NCI-H82 (cell line): ENCODE results near the gene CFAP299.
"Not testable (repeated sequence)": the region's sequence is repeated elsewhere in the genome, so short reads cannot be mapped to it uniquely, and the experiment has no call there.

Experiments used
- DNase-seq: peaks from one replicate; lab custom pipeline; 2025; lab: John Stamatoyannopoulos, UW

Gene CFAP299

DNA sequence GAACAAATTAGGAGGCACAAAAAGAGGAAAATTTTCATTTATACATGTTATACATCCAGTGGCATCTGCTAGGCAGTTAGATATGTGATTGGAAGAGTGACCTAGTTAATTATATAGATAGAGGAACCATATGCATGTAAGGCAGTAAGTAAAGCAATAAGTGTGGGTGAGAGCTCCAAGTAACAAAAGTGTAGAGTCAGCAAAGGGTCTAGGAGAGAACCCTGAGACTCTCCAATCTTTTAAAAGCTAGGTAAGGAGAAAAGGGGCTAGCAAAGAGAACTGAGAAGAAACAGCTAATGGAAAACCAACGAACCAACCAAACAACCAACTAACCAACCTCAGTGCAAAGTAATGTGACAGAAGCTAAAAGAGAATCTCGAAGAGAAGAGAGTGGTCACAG is 3.8 kb upstream of the CFAP299 start:
- DNase-seq: no peak

DNA sequence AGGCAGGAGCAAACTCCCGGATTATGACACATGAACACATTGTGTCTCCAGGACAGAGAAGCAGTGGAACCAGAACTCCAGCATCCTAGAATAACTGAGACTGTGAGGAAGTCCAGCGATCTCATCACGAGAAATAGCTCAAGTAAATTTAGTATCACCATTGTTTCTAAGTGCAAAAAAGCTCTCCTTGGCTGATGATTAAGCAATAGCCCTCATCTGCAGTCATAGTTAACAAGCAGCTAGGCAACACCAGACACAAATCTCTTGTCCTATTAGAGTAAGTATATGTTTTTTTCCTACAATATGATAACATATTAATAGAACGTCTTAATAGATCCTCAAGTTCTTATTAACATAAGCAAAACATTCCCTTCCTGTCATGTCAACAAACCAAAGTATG is 2.4 kb upstream of the CFAP299 start:
- no peak for DNase-seq

DNA sequence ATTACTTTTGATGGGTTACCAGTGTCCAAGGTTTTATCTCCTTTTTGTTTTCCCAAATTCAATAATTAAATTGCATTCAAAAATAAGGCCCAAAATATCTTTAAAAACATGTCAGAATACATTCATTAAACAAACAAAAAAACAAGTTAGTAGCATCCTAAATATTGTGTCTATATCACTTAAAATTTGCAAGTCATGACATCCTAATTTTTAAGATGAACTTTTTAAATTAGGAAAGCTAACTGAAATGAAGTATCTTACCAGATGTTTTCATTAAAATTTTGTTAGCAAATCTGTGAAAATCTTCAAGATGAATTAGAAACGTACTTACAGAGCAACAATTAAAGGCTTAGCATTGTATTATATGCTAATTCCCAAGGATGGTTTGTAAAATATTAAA is 962 bp upstream of the CFAP299 start:
- DNase-seq: no peak

DNA sequence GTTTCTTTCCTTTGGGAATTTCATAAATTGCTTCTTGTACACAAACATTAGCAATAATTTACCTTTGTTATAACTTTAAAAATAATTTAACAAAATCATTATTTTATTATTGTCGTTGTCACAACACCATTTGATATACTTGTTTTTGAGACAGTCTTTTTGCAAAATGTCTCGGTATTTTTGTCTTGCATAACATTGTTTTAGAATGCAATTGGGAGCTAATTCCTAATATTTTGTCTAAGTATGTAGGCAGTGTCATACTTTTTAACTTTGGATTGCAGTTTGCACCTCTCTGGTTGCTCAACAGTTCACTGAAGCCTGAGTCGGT is 340 bp upstream of the CFAP299 start:
- DNase-seq: no peak

DNA sequence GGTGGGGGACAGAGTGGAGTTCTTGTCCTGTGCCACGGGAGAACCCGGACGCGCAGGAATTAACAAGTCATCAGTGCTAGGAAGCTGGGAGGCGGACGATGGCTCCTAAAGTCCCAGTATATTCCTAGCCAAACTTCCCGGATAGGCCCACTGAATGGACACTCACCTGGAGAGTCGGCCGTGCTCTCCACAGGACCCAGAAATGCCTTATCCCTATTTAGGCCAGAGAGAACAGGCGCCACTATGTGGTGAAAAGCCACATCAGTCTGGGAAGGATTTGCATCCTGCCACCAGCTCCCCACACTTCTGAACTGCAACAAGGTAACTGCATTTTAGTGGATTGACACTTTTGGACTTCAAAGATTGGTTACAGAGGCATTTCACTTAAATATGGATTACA is 1.1 kb downstream of the CFAP299 start:
- DNase-seq: peak; percentile 59

DNA sequence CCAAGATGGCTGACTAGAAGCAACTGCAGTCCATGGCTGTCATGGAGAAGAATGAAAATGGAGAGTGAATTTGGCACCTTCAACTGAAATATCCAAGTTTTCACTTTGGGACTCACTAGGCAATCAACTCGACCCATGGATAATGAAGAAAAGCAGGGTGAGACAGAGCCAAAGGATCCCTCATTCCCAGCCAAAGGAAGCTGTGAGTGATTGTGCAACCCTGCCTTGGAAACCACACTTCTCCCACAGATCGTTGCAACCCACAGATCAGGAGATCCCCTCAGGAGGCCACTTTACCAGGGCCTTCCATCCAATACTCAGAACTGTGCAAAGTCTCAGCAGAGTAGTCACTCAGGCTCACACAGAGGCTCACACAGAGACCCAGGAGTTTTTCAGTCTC is 4.5 kb downstream of the CFAP299 start:
- no peak for DNase-seq

DNA sequence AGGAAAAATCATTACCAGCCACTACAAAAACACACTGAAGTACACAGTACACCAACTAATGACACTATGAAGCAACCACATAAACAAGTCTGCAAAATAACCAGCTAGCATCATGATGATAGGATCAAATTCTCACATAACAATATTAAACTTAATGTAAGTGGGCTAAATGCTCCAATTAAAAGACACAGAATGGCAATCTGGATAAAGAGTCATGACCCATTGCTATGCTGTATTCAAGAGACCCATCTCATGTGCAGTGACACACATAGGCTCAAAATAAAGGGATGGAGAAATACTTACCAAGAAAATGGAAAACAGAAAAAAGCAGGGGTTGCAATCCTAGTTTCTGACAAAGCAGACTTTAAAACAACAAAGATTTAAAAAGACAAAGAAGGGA is 7.2 kb downstream of the CFAP299 start:
- not testable (repeated sequence) for DNase-seq

DNA sequence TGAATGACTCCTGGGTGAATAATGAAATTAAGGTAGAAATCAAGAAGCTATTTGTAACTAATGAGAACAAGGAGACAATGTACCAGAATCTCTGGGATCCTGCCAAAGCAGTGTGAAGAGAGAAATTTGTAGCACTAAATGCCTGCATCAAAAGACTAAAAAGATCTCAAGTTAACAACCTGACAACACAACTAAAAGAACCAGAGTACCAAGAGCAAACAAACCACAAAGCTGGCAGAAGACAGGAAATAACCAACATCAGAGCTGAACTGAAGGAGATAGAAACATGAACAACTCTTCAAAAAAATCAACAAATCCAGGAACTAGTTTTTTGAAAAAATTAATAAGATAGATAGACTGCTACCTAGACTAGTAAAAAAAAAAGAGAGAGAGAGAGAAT is 8.4 kb downstream of the CFAP299 start:
- no peak for DNase-seq

DNA sequence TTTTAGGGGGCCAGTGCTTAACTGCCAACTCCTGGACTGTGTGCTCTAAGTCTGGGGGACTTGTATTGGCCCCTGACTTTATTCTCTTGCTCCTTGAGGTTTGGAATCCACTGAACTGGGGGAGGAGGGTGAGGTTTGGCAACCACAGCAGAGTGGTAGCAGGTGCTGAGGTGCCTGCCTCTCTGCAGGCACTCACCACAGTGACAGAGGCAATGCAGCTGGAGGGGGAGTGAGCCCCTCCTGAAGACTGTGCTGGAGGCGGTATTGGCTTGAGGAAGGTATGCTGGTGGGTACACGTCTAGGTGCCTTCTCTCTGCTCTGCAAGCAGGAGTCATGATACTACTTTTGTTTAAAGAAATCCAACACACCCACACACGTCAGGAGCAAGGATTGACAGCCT is 24.6 kb downstream of the CFAP299 start:
- DNase-seq: no peak

DNA sequence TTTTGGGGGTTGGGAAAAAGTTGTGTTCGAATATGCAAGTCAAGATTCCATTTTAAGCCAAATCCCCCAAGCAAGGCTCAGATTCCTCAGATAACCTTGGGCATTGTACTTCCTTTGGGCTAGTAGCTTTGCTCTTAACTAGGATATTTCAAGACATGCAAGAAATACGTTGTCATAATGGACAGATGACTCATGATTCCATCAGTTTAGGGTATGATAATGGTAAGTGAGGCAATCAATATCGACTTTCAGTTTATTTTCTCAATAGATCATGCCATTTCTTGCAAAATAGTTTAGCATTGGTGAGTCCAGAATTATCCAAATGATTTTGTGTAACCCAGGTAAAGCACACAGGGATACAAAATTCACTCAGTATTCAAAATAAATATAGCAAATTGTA is 25.4 kb downstream of the CFAP299 start:
- DNase-seq: no peak

DNA sequence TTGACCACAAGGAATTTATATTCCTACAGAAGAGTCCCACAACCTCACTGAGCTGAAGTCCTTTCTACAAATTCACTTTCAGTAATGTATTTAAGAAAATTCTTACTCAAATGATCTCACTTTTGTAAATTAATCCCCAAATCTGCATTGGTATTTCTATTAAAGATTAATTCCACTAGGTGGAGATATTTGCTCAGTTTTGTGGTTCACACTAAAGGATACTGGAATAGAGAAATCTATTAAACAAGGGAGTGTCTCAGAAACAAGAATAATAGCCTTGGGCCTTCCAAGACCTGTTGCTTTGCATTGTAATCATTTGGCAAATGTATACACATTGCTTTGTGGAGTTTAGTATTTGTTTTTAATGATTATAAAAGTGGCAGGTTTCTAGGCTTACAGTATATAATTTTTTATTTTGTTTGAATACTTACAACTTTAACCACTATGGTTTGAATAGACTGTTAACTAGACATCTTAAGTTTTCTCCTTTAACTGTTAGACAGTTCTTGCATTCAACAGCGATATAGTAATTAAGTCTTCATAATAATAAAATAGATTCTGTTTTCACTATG is 25.9 kb downstream of the CFAP299 start:
- peak; percentile 48 for DNase-seq

DNA sequence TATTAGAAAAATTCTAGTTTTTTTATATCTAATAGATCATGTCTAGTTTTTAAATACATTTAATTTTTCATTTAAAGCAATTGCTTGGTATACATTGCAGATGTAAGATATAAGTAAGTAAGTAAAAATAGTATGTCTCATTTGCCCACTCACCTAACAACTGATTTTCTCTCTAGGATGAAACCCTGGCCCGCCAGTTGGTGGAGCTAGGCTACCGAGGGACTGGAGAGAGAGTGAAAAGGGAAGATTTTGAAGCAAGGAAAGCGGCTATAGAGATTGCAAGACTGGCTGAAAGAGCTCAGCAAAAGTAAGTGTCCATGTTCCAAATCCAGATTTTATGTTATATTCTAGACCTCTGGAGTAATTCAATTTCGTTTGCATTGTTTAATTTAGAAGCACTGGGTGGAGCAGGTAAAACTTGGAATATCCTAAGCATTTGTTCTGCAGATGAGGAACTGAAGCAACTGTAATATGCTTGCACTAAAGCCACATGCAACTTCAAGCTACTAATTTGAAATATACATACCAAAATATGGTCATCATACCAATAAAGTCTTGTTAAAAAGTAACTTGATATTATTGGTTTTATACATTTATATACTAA is 27.1 kb downstream of the CFAP299 start:
- DNase-seq: peak; percentile 62

DNA sequence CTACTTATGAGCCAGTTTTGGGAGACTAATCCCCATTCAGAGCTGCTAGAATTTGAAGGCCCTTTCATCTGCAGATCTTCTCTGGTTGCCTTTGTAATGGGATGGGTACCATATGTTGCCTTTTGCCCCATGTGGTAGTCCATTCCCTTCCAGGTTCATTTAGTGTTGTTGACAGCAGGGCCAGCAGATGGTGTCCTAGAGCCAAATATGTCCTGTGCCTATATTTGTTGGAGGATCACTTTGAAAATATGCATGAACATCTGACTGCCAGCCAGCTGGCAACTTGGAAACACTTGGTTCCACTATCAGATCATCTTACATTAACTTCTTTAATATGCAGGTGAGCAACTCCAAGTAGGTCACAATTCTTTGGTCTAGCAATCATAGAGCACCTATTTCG is 30.4 kb downstream of the CFAP299 start:
- peak; percentile 77 for DNase-seq

DNA sequence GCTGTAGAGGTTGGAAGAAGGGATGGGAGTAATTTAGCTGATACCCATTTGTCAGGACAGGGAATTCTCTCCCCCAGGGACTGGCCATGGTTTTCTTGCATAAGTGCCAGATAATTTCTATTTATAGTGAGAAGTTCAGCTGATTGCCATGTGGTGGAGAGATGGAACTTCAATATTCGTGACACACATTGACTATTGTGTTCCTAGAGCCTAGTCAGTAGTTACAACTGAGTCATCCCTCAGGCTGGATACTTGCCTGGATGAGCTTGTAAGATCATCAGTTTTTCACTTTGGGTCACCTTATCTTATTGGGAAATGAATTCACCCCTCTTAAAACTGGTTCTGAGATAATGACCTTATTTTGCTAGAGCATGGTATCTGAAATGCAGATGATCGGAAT is 32.2 kb downstream of the CFAP299 start:
- no peak for DNase-seq

DNA sequence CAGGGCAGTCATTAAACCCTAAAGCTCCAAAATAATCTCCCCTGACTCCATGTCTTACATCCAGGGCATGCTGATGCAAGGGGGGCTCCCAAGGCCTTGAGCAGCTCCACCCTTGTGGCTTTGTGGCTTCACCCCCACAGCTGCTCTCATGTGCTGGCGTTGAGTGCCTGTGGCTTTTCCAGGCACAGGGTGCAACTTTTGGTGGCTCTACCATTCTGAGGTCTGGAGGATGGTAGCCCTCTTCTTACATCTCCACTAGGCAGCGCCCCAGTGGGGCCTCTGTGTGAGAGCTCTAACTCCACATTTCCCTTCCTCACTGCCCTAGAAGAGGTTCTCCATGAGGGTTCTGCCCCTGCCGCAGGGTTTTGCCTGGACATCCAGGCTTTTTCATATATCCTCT is 35.1 kb downstream of the CFAP299 start:
- no peak for DNase-seq

DNA sequence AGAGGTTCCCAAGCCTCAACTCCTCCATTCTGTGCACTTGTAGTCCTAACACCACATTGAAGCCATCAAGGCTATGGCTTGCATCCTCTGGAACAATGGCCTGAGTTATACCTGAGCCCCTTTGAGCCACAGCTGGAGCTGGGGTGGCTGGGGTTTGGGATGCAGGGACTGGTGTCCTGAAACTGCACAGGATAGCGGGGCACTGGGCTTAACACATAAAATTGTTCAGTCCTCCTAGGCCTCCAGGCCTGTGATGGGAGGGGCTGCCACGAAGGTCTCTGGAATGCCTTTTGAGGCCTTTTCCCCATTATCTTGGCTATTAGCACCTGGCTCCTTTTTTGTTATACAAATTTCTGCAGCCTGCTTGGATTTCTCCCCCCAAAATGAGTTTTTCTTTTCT is 35.5 kb downstream of the CFAP299 start:
- DNase-seq: no peak

DNA sequence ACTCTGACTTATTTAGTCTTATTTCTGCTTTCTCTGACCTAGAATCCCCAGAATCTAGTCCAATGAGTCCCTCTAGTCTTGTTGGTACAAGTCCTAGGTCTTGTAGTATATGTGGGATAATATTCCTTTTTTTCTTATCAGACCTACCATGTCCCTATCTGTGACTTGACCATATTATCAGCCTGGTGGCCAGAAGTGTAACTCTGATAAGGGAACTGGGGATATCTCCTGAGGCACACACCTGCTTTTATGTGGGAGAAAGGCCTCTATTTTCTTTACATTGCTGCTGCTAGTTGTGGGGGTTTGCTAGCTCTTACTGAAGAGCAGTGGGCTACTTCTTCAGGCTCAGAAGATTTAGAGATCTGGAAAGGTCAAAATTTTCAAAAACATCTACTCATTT is 38.6 kb downstream of the CFAP299 start:
- DNase-seq: no peak

DNA sequence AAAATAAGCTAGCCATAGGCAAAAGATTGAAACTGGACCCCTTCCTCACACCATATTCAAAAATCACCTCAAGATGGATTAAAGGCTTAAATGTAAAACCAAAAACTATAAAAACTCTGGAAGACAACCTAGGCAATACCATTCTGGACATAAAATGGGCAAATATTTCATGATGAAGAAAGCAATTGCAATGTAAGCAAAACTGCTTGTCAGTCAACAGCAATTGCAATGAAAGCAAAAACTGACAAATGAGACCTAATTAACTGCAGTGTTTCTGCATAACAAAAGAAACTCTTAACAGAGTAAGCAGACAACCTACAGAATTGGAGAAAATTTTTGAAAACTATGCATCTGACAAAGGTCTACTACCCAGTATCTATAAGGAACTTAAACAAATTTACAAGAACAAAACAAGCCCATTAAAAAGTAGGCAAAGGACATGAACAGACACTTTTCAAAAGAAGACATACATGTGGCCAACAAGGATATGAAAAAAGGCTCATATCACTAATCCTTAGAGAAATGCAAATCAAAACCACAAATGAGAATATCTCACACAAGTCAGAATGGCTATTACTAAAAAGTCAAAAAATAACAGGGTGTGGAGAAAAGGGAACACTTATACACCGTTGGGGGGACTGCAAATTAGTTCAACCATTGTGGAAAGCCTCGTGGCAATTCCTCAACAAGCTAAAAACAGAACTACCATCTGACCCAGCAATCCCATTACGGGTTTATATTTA is 46.7 kb downstream of the CFAP299 start:
- DNase-seq: no peak

DNA sequence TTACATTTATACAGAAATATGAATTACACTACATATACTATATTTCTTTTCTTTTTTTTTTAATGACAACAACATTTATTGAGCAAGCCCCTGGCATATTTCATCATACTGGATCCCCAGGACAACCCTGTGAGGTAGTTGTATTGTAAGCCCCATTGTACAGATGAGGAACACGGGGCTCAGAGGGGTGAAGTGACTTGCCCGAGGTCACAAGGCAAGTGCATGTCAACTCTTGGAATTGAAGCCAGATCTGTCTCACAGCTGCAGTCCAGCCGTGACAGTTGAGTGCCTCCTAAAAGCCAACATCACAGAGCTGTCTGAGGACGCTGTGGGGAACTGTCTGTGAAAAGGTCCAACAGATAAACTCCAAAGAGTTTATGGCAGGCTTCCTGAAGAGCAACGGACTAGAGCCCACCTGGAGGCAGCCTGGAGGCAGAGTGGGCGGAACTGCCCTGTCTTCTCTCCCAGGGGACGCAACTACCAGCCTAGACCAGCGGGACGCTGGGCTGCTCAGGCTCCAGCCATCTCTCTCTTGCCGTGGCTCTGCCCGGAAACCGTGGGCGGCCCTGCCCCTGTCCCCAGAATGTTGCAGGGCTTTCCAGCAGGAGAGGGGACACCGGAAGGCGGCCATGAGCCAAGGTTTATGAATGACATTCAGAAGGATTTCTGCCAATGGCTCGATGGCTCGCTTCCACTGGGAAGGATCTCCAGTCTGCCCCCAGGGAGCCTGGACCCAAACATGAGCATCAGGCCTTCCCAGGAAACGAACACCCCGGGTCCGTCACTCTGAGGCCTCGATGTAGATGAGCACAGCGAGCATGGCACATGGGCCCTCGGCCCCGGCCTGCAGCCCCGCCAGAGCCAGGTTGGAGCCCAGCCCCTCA is 50.1 kb downstream of the CFAP299 start:
- no peak for DNase-seq

DNA sequence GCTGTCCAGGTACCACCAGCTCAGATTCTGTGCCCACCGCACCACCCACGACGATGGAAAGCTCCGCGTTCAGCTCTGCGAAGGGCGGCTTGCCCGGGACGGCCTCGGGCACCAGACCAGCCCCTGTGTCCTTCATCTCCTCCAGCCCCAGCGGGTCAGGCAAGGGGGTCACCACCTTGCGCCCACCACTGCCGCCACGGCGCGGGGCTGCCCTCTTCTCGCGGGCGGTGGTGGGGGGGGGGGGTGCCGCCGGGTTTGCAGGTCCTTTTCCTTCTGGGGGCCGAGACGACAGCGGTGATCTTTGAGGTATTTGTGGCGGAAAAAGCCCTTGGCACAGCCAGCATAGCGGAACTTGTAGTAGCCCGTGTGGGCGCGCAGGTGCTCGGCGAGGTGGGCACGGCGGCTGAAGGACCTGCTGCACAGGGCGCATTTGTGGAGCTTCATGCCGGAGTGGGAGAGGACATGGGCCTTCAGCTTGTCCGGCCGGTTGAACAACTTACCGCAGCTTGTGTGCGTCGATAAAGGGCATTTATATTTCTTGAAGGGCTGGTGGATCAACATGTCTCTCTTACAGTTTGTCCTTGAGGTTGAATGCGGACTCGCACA is 50.9 kb downstream of the CFAP299 start:
- DNase-seq: no peak

DNA sequence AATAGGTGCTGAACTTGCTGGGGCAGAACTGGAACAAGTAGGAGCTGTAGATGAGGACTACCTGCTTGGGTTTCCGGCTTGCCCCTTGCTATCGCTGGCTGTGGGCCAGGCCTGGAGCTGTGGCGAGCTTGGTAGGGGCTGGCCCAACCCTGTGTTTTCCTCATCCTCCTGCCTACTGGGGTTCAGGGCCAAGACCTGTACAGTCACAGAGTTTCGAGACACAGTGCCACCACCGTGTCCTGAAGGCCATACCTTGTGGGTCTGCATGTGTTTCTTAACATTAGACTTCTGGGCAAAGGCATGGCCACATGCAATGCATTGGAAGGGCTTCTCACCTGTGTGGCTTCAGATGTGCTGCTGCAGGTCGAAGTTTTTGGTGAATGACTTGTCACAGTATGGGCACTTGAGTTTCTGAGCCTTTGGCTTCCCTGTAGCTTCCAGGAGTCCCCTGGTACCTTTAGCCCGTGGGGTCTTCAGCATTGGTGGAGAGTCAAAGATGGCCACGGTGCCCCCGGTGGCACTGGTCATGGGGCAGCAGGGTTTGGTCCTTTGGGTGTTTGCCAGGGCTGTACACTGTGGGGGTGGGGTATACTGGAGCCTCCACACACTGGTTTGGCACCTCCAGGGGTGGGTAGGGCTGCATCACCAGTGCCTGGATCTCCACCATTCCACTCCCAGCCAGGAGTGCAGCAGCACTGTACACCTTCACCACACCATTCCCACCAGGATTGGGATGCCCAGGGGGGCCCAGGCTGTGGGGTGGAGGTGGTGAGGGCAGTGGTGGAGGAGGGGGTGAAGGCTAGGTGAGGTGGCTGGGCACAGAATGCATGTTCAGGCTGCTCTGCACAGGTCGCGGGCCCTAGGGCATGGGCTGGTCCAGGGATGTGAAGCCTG is 52.1 kb downstream of the CFAP299 start:
- no peak for DNase-seq

DNA sequence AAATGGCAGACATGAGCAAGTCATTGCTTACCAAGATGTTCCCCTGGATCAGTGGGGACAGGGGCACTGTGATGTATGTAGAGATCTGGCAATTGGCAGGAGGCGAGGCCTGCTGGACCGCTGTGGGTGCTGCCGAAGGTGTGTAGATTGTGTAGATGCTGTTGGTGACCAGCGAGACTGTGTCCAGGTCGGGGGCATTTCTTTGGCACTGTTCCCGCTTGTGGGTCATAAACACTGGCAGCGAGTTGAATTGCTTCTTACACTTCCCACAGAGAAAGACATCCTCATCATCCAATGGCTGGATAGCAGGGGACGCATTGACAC is 52.7 kb downstream of the CFAP299 start:
- no peak for DNase-seq
